Measurements from ENCODE around the gene LOC128125822.

Gene LOC128125822

GRCh38 chr6:63572044-63572746 is at the start of gene LOC128125822, which contains the start of gene PTP4A1 (continued):
- TF ChIP-seq PRDM4 (tag by site-specific recombination; IDR thresholded peaks at IDR 0.05) (peak; percentile 27; the same call in 1 of the 2 replicates), ZNF24 (tag by site-specific recombination; IDR thresholded peaks at IDR 0.05) (no peak), ZNF174 (tag by site-specific recombination; IDR thresholded peaks at IDR 0.05) (no peak), KLF9 (tag by site-specific recombination; IDR thresholded peaks at IDR 0.05; ENCODE audit: low read depth) (peak; percentile 83), HIC1 (tag by site-specific recombination; IDR thresholded peaks at IDR 0.05) (peak; percentile 33; the same call in 1 of the 2 replicates), ZNF324 (tag by site-specific recombination; IDR thresholded peaks at IDR 0.05) (peak; percentile 57), HOXA7 (CRISPR knock-in tag; IDR thresholded peaks at IDR 0.05; ENCODE audit: borderline replicate concordance) (no peak), ZNF530 (tag by site-specific recombination; IDR thresholded peaks at IDR 0.05; ENCODE audit: low read depth) (no peak), GLI4 (tag by site-specific recombination; IDR thresholded peaks at IDR 0.05) (0 out of 2 replicates have a peak, but pooled peaks have one; percentile 55), ZIC2 (tag by site-specific recombination; IDR thresholded peaks at IDR 0.05) (0 out of 2 replicates have a peak, but pooled peaks have one; percentile 18), BCL11B (tag by site-specific recombination; IDR thresholded peaks at IDR 0.05; ENCODE audit: low read depth) (no peak), ZBTB21 (tag by site-specific recombination; IDR thresholded peaks at IDR 0.05) (peak; percentile 83; the same call in 1 of the 2 replicates), FEZF1 (tag by site-specific recombination; IDR thresholded peaks at IDR 0.05) (no peak), ZNF48 (tag by site-specific recombination; IDR thresholded peaks at IDR 0.05) (no peak), ZNF239 (tag by site-specific recombination; IDR thresholded peaks at IDR 0.05) (no peak), ZNF600 (tag by site-specific recombination; IDR thresholded peaks at IDR 0.05) (peak; percentile 80; the same call in 1 of the 2 replicates), ZFP41 (tag by site-specific recombination; IDR thresholded peaks at IDR 0.05; ENCODE audit: borderline replicate concordance) (no peak), ZSCAN5A (tag by site-specific recombination; IDR thresholded peaks at IDR 0.05) (no peak), ZBTB49 (tag by site-specific recombination; IDR thresholded peaks at IDR 0.05; ENCODE audit: low read depth) (no peak), ZFP69B (tag by site-specific recombination; IDR thresholded peaks at IDR 0.05) (peak; percentile 79; the same call in 1 of the 2 replicates), ZNF366 (tag by site-specific recombination; conservative IDR thresholded peaks at IDR 0.05) (peak; percentile 71), ZNF394 (tag by site-specific recombination; IDR thresholded peaks at IDR 0.05; ENCODE audit: borderline replicate concordance) (peak; percentile 40; the same call in 1 of the 2 replicates), ZNF433 (tag by site-specific recombination; IDR thresholded peaks at IDR 0.05; ENCODE audit: low read depth) (no peak), ZNF121 (tag by site-specific recombination; IDR thresholded peaks at IDR 0.05) (no peak), ZSCAN16 (tag by site-specific recombination; IDR thresholded peaks at IDR 0.05) (no peak), KLF10 (tag by site-specific recombination; IDR thresholded peaks at IDR 0.05) (no peak; the same call in 1 of the 2 replicates), ZNF488 (tag by site-specific recombination; IDR thresholded peaks at IDR 0.05) (no peak), ZNF341 (tag by site-specific recombination; IDR thresholded peaks at IDR 0.05; ENCODE audit: low read depth) (peak; percentile 38; the same call in 1 of the 2 replicates), ZNF501 (tag by site-specific recombination; IDR thresholded peaks at IDR 0.05) (no peak; the same call in 1 of the 2 replicates), ZNF692 (tag by site-specific recombination; IDR thresholded peaks at IDR 0.05) (peak; percentile 55)
